Globus pallidus (tissue), 1 donor: ENCODE data around the gene CPLANE2.

Experiments used
- DNase-seq: peaks from one replicate; pipeline ENCODE4 v3.0.0-alpha.2; 2015; ENCODE audit warnings: low spot score

CPLANE2 gene

GRCh38 chr1:16187748-16188401 lies 49.1 kb downstream of the CPLANE2 start:
- DNase-seq, result peak; percentile 39

GRCh38 chr1:16186655-16187235 lies 50.2 kb downstream of the CPLANE2 start:
- DNase-seq, result no peak

GRCh38 chr1:16184557-16185303 lies 52.3 kb downstream of the CPLANE2 start:
- no peak for DNase-seq

- no peak for DNase-seq
Observed at GRCh38 chr1:16183765-16184556, 53.0 kb downstream of the CPLANE2 start.

- DNase-seq, result no peak
Observed at GRCh38 chr1:16183179-16183578, 53.8 kb downstream of the CPLANE2 start.

- no peak for DNase-seq
Observed at GRCh38 chr1:16181887-16182719, 54.9 kb downstream of the CPLANE2 start.
